ENCODE measurements around the gene PCP4L1.

Gene PCP4L1

GRCh38 chr1:161297415-161297814 lies 38.9 kb downstream of the PCP4L1 start:
- TF ChIP-seq CTCF (IDR thresholded peaks at IDR 0.05; ENCODE audit: insufficient read depth, low read depth, low read length, missing control alignments): no peak
- no peak overlapping the region for H3K4me3 ChIP-seq (ENCODE audit: low read length)
- DNase-seq (ENCODE audit: low read depth): no peak

- DNase-seq (ENCODE audit: low read depth): no peak
- no peak for TF ChIP-seq CTCF (IDR thresholded peaks at IDR 0.05; ENCODE audit: insufficient read depth, low read depth, low read length, missing control alignments)
These were observed 39.6 kb downstream of the PCP4L1 start for GRCh38 chr1:161298116-161298515.

GRCh38 chr1:161299347-161299746 lies 40.8 kb downstream of the PCP4L1 start:
- no peak overlapping the region for H3K4me3 ChIP-seq (ENCODE audit: low read length)

More at GRCh38 chr1:161298116-161298515, 39.6 kb downstream of the PCP4L1 start:
- H3K4me3 ChIP-seq (ENCODE audit: low read length): no peak overlapping the region

GRCh38 chr1:161300478-161300877 lies 41.9 kb downstream of the PCP4L1 start:
- H3K4me3 ChIP-seq (ENCODE audit: low read length): no peak overlapping the region
- no peak for TF ChIP-seq CTCF (IDR thresholded peaks at IDR 0.05; ENCODE audit: insufficient read depth, low read depth, low read length, missing control alignments)
- DNase-seq (ENCODE audit: low read depth): no peak

More at GRCh38 chr1:161299347-161299746, 40.8 kb downstream of the PCP4L1 start:
- no peak for TF ChIP-seq CTCF (IDR thresholded peaks at IDR 0.05; ENCODE audit: insufficient read depth, low read depth, low read length, missing control alignments)
- no peak for DNase-seq (ENCODE audit: low read depth)

GRCh38 chr1:161304927-161305866 lies 46.7 kb downstream of the PCP4L1 start:
- DNase-seq (ENCODE audit: low read depth): no peak
- no peak for TF ChIP-seq CTCF (IDR thresholded peaks at IDR 0.05; ENCODE audit: insufficient read depth, low read depth, low read length, missing control alignments)
- H3K4me3 ChIP-seq (ENCODE audit: low read length): peak overlapping the region; percentile 63

GRCh38 chr1:161305867-161306519 lies 47.4 kb downstream of the PCP4L1 start:
- peak; percentile 81 for DNase-seq (ENCODE audit: low read depth)
- peak overlapping the region; percentile 63 for H3K4me3 ChIP-seq (ENCODE audit: low read length)
- peak; percentile 38 for TF ChIP-seq CTCF (IDR thresholded peaks at IDR 0.05; ENCODE audit: insufficient read depth, low read depth, low read length, missing control alignments)
